BJ (cell line): ENCODE data around the gene TULP3. TPM values are rescaled to one million over a fixed set of nuclear protein-coding genes. Genes with fewer than 3 reads are reported as not detected.
"Not testable (repeated sequence)": the region's sequence is repeated elsewhere in the genome, so short reads cannot be mapped to it uniquely, and the experiment has no call there.

ENCODE experiments used
- CTCF ChIA-PET: fragments of 350-600 bp; formaldehyde crosslinking; extraction: SDS; loops from one replicate; lab custom pipeline; 2021; ENCODE audit warnings: antibody characterized with exemption, inconsistent platforms; lab: Yijun Ruan, JAX
- POLR2A ChIA-PET: fragments of 300-600 bp; sonication (Branson Sonifier 250); formaldehyde crosslinking; extraction: SDS; loops from one replicate; lab custom pipeline; 2021; ENCODE audit warnings: antibody characterized with exemption; lab: Charles Lee
- DNase-seq: peaks from one replicate; pipeline ENCODE4 v3.0.0-alpha.2; 2011; ENCODE audit warnings: low read depth
- H3K27me3 ChIP-seq: 2 replicates; pipeline ENCODE4 v1.6.0; 2011; ENCODE audit warnings: low read length; ENCODE audit not compliant: control insufficient read depth, insufficient read depth
- H3K36me3 ChIP-seq: 2 replicates; pipeline ENCODE4 v1.5.1; 2011; ENCODE audit warnings: low read length; ENCODE audit not compliant: control insufficient read depth, insufficient read depth
- H3K4me3 ChIP-seq: 2 replicates; pipeline ENCODE4 v1.5.1; 2011; ENCODE audit warnings: low read depth, mild to moderate bottlenecking, control low read depth, low read length
- CTCF ChIP-seq: IDR thresholded peaks from 2 replicates; pipeline ENCODE4 v1.5.1; 2011; ENCODE audit warnings: low read depth, mild to moderate bottlenecking, control low read depth, inconsistent platforms, low read length, moderate library complexity; ENCODE audit not compliant: insufficient read depth
- polyA plus RNA-seq: library from polyadenylated mRNA; depleted of rRNA; stranded (reverse); fragments of >200 nt; gene quantifications from 2 replicates; pipeline ENCODE4 v1.2.3, GENCODE V29; 2011

TULP3 gene
- polyA plus RNA-seq, 1 experiment = 43.7 TPM

GRCh38 chr12:2862876-2863275 lies 27.8 kb upstream of the TULP3 start:
- TF ChIP-seq CTCF = no peak
- DNase-seq = no peak
- Histone ChIP-seq H3K4me3 (no peak overlapping the region), H3K27me3 (no peaks in the 10 kb centered on the region), H3K36me3 (peaks cover 8% of the 10 kb centered on the region)
- ChIA-PET POLR2A (no interaction called here), CTCF (interaction anchor here (0.6 to 1.2 kb wide), 3 partner anchors 9 to 198 kb away, joined by 3 to 8 read pairs (median 5); no protein-coding TSS in a partner anchor)

- POLR2A ChIA-PET, DNase-seq, H3K4me3 ChIP-seq, H3K36me3 ChIP-seq, H3K27me3 ChIP-seq: not testable (repeated sequence)
- CTCF ChIA-PET = interaction anchor here (0.6 to 1.1 kb wide), 3 partner anchors 9 to 198 kb away, joined by 3 to 6 read pairs (median 5); no protein-coding TSS in a partner anchor
Measured at GRCh38 chr12:2863402-2863801, 27.3 kb upstream of the TULP3 start.

- POLR2A ChIA-PET = no interaction called here
- CTCF ChIA-PET = interaction anchor here (0.9 to 1.0 kb wide), 2 partner anchors 10 to 11 kb away, joined by 3 to 6 read pairs; no protein-coding TSS in a partner anchor
Measured at GRCh38 chr12:2864198-2864597, 26.5 kb upstream of the TULP3 start.

GRCh38 chr12:2868986-2869632 lies 21.6 kb upstream of the TULP3 start:
- CTCF ChIA-PET = interaction anchor here (0.7 to 4.0 kb wide), 2 partner anchors 15 to 359 kb away, joined by 3 to 21 read pairs; no protein-coding TSS in a partner anchor
- not testable (repeated sequence) for DNase-seq, H3K4me3 ChIP-seq, H3K36me3 ChIP-seq, H3K27me3 ChIP-seq
- POLR2A ChIA-PET = interaction anchor here (0.5 to 0.6 kb wide), 2 partner anchors 43 to 76 kb away, joined by 6 to 11 read pairs; no protein-coding TSS in a partner anchor

More at GRCh38 chr12:2864198-2864597, 26.5 kb upstream of the TULP3 start:
- DNase-seq = no peak
- H3K4me3 ChIP-seq = no peak overlapping the region
- peaks cover 5% of the 10 kb centered on the region for H3K36me3 ChIP-seq
- no peaks in the 10 kb centered on the region for H3K27me3 ChIP-seq
- no peak for TF ChIP-seq CTCF

- no peaks in the 10 kb centered on the region; the same call in 1 of the 2 replicates for H3K36me3 ChIP-seq
- peak overlapping the region; percentile 70 for H3K4me3 ChIP-seq
Measured at GRCh38 chr12:2876431-2877046, 14.2 kb upstream of the TULP3 start.

More at GRCh38 chr12:2876431-2877046, 14.2 kb upstream of the TULP3 start:
- no peak for TF ChIP-seq CTCF
- CTCF ChIA-PET = interaction anchor here (1.7 kb wide), 1 partner anchor 158 kb away, joined by 5 read pairs; no protein-coding TSS in a partner anchor
- POLR2A ChIA-PET = no interaction called here
- H3K27me3 ChIP-seq = no peaks in the 10 kb centered on the region
- no peak for DNase-seq
